PC-9 (cell line): ENCODE data around the gene DYNLT2.

ENCODE experiments used
- CTCF ChIP-seq: fragments of 200-600 bp; sonication (generic); conservative IDR thresholded peaks from 2 replicates; pipeline ENCODE4 v1.6.1; 2017; ENCODE audit warnings: mixed run types, antibody characterized with exemption, mild to moderate bottlenecking, moderate library complexity
- EZH2 ChIP-seq: fragments of 200-600 bp; sonication (generic); IDR thresholded peaks from 2 replicates; pipeline ENCODE4 v1.8.0; 2017; ENCODE audit warnings: antibody characterized with exemption, low read depth

- TF ChIP-seq CTCF: no peak
- TF ChIP-seq EZH2: no peak
Measured at GRCh38 chr6:169786349-169786748, 35.0 kb upstream of the DYNLT2 start.
